HG02623 (cell line): ENCODE data around the gene FGD1.

ENCODE experiments used
- ATAC-seq: cut with Tn5 transposase; IDR thresholded peaks from one replicate; pipeline ENCODE4 v1.9.1; 2021; ENCODE audit warnings: moderate library complexity; ENCODE audit not compliant: unreplicated experiment

FGD1 gene

GRCh38 chrX:54407266-54407665, 88.8 kb downstream of the FGD1 start:
- ATAC-seq = no peak

GRCh38 chrX:54397113-54397512, 98.9 kb downstream of the FGD1 start:
- no peak for ATAC-seq
